ENCODE measurements around the gene ARMS2.

The ARMS2 gene

DNA sequence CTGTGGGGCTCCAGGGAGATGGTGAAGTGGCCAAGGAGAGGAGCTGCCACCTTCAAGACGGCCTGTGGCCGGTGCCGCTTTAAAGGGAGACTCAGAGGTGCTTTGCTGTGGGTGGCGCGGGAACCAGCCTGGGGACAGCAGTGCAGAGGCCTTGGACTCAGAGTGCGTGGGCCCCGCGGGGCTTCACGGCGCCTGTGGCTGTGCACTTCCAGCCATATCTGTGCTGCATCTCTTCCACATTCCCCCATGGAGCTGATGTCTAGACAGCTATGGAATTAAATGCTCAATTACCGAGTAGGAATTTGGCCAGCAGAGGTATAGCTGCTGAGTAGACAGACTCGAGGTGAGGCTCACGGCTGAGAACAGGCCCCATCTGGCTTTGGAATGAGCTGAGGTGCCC lies 48.6 kb downstream of the ARMS2 start:
- TF ChIP-seq, protein P1, sequence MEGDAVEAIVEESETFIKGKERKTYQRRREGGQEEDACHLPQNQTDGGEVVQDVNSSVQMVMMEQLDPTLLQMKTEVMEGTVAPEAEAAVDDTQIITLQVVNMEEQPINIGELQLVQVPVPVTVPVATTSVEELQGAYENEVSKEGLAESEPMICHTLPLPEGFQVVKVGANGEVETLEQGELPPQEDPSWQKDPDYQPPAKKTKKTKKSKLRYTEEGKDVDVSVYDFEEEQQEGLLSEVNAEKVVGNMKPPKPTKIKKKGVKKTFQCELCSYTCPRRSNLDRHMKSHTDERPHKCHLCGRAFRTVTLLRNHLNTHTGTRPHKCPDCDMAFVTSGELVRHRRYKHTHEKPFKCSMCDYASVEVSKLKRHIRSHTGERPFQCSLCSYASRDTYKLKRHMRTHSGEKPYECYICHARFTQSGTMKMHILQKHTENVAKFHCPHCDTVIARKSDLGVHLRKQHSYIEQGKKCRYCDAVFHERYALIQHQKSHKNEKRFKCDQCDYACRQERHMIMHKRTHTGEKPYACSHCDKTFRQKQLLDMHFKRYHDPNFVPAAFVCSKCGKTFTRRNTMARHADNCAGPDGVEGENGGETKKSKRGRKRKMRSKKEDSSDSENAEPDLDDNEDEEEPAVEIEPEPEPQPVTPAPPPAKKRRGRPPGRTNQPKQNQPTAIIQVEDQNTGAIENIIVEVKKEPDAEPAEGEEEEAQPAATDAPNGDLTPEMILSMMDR (IDR thresholded peaks at IDR 0.05; ENCODE audit: low read depth, low read length) = no peak
- H3K4me3 ChIP-seq (ENCODE audit: low read depth, low read length) = no peak overlapping the region

GRCh38 chr10:122503886-122504609 lies 49.6 kb downstream of the ARMS2 start:
- H3K4me3 ChIP-seq (ENCODE audit: low read depth, low read length) = no peak overlapping the region
- TF ChIP-seq, protein P1 (IDR thresholded peaks at IDR 0.05; ENCODE audit: low read depth, low read length) = no peak

DNA sequence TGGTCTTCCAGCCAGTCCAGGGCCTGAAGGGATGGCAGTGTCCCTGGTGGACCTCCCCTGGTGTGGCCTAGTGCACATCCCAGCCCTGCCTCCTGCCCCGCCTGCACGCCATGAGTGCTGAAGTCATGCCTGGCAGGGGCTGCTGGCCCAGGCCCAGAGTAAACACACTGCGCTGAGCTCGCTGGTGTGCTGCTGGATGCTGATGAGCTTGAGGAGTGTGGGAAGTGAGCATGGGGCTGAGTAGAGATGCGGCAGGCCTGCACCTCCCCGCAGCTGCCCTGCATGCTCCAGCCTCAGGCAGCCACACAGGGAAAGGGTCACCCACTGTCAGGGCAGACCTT lies 50.1 kb downstream of the ARMS2 start:
- TF ChIP-seq, protein P1 (IDR thresholded peaks at IDR 0.05; ENCODE audit: low read depth, low read length) = no peak
- no peak overlapping the region for H3K4me3 ChIP-seq (ENCODE audit: low read depth, low read length)

GRCh38 chr10:122505011-122505410 lies 50.6 kb downstream of the ARMS2 start:
- no peak overlapping the region for H3K4me3 ChIP-seq (ENCODE audit: low read depth, low read length)
- TF ChIP-seq, protein P1 (IDR thresholded peaks at IDR 0.05; ENCODE audit: low read depth, low read length) = no peak

DNA sequence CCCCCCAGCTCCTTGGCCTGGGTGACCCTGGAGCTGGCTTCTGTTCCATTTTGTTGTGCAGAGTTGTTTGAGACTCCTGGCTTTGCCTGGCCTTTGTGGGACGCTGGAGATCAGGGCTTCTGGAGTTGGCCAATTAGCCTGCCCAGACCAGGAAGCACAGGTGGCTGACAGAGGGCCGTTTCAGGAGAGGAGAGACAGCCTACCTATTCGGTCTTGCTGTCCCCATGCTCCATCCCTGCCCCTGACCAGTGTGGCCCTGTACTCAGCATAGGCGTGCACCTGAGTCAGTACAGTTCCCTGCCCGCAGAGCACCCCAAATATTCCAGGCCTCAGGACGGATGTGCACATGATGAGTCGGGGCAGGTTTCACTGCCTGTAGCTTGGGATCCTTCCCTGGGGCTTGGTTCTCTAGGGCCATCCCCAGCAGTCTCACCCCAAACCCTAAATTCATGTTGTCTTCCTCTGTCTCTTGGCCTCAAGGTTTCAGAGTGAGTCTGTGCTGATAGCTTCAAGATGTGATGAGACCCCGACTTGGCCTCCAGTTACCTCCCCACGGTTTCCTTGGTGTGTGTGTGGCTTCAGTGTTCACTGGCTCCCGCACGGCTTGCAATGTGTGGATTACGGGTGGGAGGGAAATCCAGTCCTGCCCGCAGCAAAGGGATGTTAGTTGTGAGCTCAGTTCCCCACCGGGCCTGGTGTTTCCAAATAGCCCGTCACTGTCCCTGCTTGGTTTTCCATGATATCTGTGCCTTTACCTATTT lies 51.6 kb downstream of the ARMS2 start:
- H3K4me3 ChIP-seq (ENCODE audit: low read depth, low read length) = no peak overlapping the region
- TF ChIP-seq, protein P1 (IDR thresholded peaks at IDR 0.05; ENCODE audit: low read depth, low read length) = no peak

Data from WI38 (cell line).